AG04449 (cell line): Measurements from ENCODE around the gene MAPT.
"Not testable (repeated sequence)": the region's sequence is repeated elsewhere in the genome, so short reads cannot be mapped to it uniquely, and the experiment has no call there.

Source experiments
- CTCF ChIA-PET: fragments of 350-600 bp; formaldehyde crosslinking; extraction: SDS; loops from one replicate; lab custom pipeline; 2021; ENCODE audit warnings: antibody characterized with exemption; lab: Yijun Ruan, JAX
- POLR2A ChIA-PET: fragments of 400-600, 350-600 bp; formaldehyde crosslinking; extraction: SDS; loops from one replicate; lab custom pipeline; 2020; ENCODE audit warnings: antibody characterized with exemption, inconsistent platforms; lab: Yijun Ruan, JAX
- DNase-seq: peaks from one replicate; pipeline ENCODE4 v3.0.0-alpha.2; 2010; ENCODE audit warnings: low read depth, low spot score
- H3K4me3 ChIP-seq: 2 replicates; pipeline ENCODE4 v1.5.1; 2011; ENCODE audit warnings: low read depth, mild to moderate bottlenecking, control low read depth, low read length
- CTCF ChIP-seq: IDR thresholded peaks from one replicate; pipeline ENCODE4 v1.5.1; 2011; ENCODE audit warnings: mild to moderate bottlenecking, moderate library complexity, low read length, control low read depth, inconsistent platforms; ENCODE audit not compliant: insufficient read depth; ENCODE audit errors: missing control alignments

Gene MAPT

GRCh38 chr17:45906927-45907622, 12.7 kb downstream of the MAPT start:
- no peak for DNase-seq
- CTCF ChIA-PET, result interaction anchor here (0.8 to 4.7 kb wide), 4 partner anchors 10 to 187 kb away, joined by 3 to 27 read pairs (median 4); partner anchors contain the start of gene MAPT
- H3K4me3 ChIP-seq, result no peak overlapping the region
- TF ChIP-seq CTCF, result no peak
- POLR2A ChIA-PET, result no interaction called here

GRCh38 chr17:45907750-45908395, 13.5 kb downstream of the MAPT start:
- no peak for TF ChIP-seq CTCF
- ChIA-PET CTCF (interaction anchor here (0.7 to 4.7 kb wide), 3 partner anchors 14 to 187 kb away, joined by 3 to 27 read pairs (median 3); partner anchors contain the start of gene MAPT), POLR2A (no interaction called here)
- no peak for DNase-seq
- no peak overlapping the region for H3K4me3 ChIP-seq

- no peak for TF ChIP-seq CTCF
- ChIA-PET POLR2A (no interaction called here), CTCF (interaction anchor here (0.7 to 4.7 kb wide), 3 partner anchors 14 to 188 kb away, joined by 3 to 27 read pairs (median 3); partner anchors contain the start of gene MAPT)
- no peak overlapping the region for H3K4me3 ChIP-seq
- no peak for DNase-seq
Observed at GRCh38 chr17:45908460-45908859, 14.1 kb downstream of the MAPT start.

- H3K4me3 ChIP-seq, result no peak overlapping the region
- no peak for DNase-seq
- ChIA-PET POLR2A (no interaction called here), CTCF (interaction anchor here (0.7 to 2.0 kb wide), 2 partner anchors 14 to 15 kb away, joined by 3 to 5 read pairs; partner anchors contain the start of gene MAPT)
- no peak for TF ChIP-seq CTCF
Observed at GRCh38 chr17:45908935-45909334, 14.6 kb downstream of the MAPT start.

GRCh38 chr17:45910667-45911066, 16.3 kb downstream of the MAPT start:
- ChIA-PET CTCF (interaction anchor here (2.0 kb wide), 1 partner anchor 17 kb away, joined by 5 read pairs; the partner anchor contains the start of gene MAPT), POLR2A (no interaction called here)
- TF ChIP-seq CTCF, result no peak
- H3K4me3 ChIP-seq, result no peak overlapping the region
- no peak for DNase-seq

- no peak for TF ChIP-seq CTCF
- no peak for DNase-seq
- POLR2A ChIA-PET, result no interaction called here
- H3K4me3 ChIP-seq, result no peak overlapping the region
- CTCF ChIA-PET, result no interaction called here
Observed at GRCh38 chr17:45912319-45912718, 18.0 kb downstream of the MAPT start.

GRCh38 chr17:45913030-45913429, 18.7 kb downstream of the MAPT start:
- CTCF ChIA-PET, result interaction anchor here (1.1 kb wide), 1 partner anchor 19 kb away, joined by 3 read pairs; no protein-coding TSS in a partner anchor
- POLR2A ChIA-PET, H3K4me3 ChIP-seq, DNase-seq: not testable (repeated sequence)
